HG02678 (cell line): Measurements from ENCODE around the gene SYT14.
"Not testable (repeated sequence)": the region's sequence is repeated elsewhere in the genome, so short reads cannot be mapped to it uniquely, and the experiment has no call there.

Experiments used
- ATAC-seq: cut with Tn5 transposase; IDR thresholded peaks from one replicate; pipeline ENCODE4 v1.9.1; 2021; ENCODE audit warnings: mild to moderate bottlenecking, moderate library complexity; ENCODE audit not compliant: unreplicated experiment

The SYT14 gene

GRCh38 chr1:210024282-210024681 lies 86.3 kb downstream of the SYT14 start:
- no peak for ATAC-seq

DNA sequence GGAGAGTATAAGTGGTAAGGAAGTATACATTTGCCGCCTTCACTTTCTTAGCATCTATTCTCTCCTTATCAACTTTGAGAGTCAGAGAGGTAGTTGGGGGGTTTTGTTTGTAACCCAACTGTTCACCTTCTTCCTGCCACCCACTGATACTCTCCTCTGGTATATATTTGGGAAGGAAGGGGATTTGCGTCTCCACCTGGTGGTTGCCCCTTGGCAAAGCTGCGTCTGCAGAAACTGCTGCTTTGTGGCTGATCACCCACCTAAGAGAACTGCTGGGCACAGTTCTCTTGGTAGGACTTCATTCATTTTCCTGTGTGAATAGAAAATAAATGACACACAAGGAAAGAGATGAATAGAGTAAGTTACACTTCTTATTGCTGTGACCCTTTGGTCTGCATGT lies 87.0 kb downstream of the SYT14 start:
- no peak for ATAC-seq

DNA sequence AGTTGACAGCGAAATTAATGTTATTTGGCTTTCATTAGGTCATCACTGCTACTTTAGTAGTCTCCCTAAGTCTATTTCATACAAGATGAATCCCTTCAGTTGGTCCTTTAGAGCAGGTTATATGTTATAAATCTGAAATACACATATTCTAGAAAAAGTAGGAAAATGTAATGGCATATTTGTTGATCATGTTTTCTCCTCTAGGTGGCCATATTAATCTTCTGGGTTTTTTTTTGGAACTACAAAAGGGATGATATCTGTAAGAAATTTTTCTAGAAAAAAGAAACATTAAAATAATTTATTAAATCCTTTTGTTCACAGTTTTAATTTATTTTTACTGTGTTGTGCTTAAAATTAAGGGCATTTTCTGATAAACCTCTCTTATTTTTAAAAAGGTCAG lies 87.9 kb downstream of the SYT14 start:
- ATAC-seq, result no peak

- ATAC-seq, result no peak
Measured at GRCh38 chr1:210027994-210028393, 90.0 kb downstream of the SYT14 start.

GRCh38 chr1:210031473-210031872 lies 93.5 kb downstream of the SYT14 start:
- ATAC-seq, result no peak

- no peak for ATAC-seq
Measured at GRCh38 chr1:210043058-210043457, 105.0 kb downstream of the SYT14 start.

- ATAC-seq, result no peak
Measured at GRCh38 chr1:210049616-210050015, 111.6 kb downstream of the SYT14 start.

GRCh38 chr1:210050491-210050890 lies 112.5 kb downstream of the SYT14 start:
- not testable (repeated sequence) for ATAC-seq

- no peak for ATAC-seq
Measured at GRCh38 chr1:210053126-210053525, 115.1 kb downstream of the SYT14 start.

DNA sequence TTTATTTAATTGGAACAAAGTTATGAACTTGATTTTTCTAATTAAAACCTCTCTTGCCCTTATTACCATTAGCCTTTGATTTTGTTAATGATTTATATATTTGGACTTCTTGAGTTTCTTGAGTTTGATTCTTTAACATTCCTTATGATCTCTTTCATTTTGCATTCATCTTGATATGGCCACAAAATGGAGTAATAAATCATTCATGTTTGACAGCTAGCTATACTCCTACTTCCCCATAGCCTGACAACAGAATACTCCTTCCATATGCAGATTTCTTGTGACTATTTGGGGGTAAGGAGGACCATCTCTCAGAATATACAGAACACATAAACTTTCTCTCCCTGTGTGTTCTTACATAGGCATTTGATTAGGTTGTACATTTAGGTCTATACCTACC lies 119.6 kb downstream of the SYT14 start:
- ATAC-seq, result no peak

- no peak for ATAC-seq
Measured at GRCh38 chr1:210061992-210062391, 124.0 kb downstream of the SYT14 start.

DNA sequence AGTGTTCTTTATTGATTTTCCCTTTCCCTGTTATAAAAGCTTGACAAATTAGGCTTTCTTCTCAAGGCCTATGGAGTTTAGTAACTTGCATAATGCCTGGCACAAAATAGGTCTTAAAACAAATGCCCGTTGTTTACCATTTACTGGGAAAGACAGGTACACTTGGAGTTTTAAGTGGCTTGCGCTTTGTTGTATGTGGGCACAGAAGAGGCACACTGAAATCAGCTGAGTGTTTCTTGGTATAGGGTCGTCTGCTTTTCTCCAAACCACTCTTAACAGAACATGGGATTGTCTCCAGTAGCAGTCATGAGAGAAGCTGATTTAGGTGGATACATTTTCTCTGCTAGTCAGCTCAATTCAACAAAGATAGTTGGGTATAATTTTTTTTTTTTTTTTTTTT lies 132.5 kb downstream of the SYT14 start:
- no peak for ATAC-seq

- ATAC-seq, result no peak
Measured at GRCh38 chr1:210072129-210072528, 134.1 kb downstream of the SYT14 start.

DNA sequence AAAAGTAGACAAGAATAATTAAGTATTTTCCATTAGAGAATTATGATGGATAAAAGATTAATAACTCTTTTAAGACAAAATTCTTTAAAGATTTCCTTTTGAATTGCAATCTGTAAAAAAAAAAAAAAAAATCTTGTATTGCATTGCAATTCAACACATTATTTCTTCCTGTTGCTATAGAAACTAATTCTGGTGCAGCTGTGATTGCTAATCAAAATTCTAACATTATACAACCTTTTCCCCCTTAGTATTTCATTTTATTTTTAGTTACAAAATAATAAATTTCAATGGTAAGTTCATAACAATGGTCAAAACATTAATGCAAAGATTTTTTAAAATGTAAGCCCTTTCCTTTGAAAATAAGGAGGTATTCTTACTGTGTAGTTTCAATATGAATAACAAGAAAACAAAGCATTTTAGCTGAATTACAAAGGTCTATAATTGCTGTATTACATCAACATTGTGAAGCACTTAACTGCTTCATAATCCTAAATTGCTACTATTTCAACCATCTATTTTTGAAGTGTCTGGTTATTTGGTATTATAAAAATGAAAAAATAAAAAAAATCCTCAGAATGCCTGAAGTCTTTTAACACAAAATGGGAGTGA lies 135.0 kb downstream of the SYT14 start:
- ATAC-seq, result no peak

- no peak for ATAC-seq
Measured at GRCh38 chr1:210074904-210075303, 136.9 kb downstream of the SYT14 start.

DNA sequence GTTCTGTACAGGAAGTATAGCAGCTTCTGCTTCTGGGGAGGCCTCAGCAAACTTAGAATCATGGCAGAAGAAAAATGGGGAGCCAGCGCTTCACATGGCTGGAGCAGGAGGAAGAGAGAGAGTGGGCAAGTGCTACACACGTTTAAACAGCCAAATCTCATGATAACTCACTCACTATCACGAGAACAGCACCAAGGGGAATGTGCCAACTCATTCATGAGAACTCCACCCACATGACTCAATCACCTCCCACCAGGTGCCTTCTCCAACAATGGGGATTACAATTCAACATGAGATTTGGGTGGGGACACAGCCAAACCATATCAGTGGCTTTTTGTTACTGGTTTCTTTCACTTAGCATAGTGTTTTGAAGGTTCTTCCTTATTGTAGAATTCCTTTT lies 138.6 kb downstream of the SYT14 start:
- no peak for ATAC-seq

DNA sequence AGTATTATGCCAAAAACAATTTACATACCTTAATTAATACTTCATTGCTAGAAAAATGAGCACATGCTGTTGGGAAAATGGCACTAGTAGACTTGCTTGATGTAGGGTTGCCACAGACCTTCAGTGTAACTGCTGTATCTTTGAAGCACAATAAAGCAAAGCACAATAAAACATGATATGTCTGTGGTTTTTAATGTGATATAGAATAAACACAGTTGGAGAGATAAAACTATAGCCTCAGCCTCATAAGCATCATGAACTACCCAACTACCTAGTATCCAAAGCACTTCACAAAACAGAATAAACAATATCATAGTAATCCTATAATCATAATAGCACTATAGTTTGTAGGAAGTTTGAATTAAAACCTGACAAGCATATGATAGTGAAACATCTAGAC lies 143.5 kb downstream of the SYT14 start:
- no peak for ATAC-seq

DNA sequence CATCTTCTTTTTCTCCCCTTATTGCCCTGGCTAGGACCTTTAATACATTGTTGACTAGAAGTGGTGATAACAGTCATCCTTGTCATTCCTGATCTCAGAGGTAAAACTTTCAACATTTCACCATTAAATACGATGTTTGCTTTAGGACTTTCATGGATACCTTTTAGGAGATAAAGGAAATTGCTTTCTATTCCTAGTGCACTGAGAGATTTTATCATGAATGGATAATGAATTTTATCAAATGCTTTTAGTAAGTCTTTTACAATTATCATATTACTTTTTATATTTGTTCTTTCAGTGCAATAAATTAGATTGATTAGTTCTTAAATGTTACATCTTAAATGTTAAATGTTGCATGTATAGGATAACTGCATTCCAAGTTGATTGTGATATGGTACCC lies 147.3 kb downstream of the SYT14 start:
- no peak for ATAC-seq

- ATAC-seq, result no peak
Measured at GRCh38 chr1:210087058-210087457, 149.0 kb downstream of the SYT14 start.

GRCh38 chr1:210089855-210090254 lies 151.8 kb downstream of the SYT14 start:
- no peak for ATAC-seq

DNA sequence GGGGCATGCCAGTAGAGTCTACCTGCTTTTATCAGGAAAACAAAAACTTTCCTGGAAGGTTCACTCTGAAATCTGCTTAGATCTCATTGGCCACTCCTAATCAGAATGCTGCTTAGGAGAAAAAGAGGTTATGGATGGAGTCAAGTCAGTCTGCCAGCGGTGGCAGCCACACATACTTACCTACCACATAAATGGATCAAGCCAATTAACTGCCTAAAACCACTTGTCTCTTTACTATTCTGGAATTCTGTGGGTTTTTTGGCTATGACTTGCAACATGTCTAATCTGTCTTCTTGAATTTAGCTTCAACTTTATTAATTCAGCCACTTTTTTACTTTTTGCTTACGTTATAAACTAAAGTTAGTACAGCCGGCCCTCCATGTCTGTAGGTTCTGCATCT lies 154.3 kb downstream of the SYT14 start:
- no peak for ATAC-seq

GRCh38 chr1:210093461-210093860 lies 155.4 kb downstream of the SYT14 start:
- no peak for ATAC-seq

DNA sequence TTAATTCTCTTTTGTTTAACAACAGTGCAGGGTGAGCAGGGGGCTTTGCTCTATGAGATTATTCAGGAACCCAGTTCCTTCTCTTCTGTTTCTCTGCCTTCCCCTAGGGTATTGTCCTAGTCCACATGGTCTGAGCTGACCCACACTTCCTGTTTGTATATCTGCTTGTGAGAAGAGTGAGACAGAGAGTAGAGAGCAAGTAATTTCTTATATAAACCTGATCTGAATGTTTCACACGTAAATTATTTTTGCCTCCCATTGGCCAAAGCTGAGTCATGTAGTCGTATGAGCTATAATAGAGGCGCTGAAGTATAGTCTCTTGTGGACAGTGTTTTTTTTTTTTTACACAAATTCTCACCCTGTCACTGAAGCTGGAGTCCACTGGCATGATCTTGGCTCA lies 160.3 kb downstream of the SYT14 start:
- ATAC-seq, result no peak
